Skin epidermis (tissue), 12 donors: ENCODE results near the gene PRODH.
"Not testable (repeated sequence)": the region's sequence is repeated elsewhere in the genome, so short reads cannot be mapped to it uniquely, and the experiment has no call there.

Experiments used
- H3K27ac ChIP-seq, 21 experiments: fragments of 200-600 bp; sonication (generic) in 11 of 21; one replicate each; pipeline ENCODE4 v1.5.0; 2020; ENCODE audit warnings: mild to moderate bottlenecking in 3 of 21, inconsistent platforms in 2 of 21, moderate library complexity in 2 of 21
- H3K4me3 ChIP-seq, 7 experiments: fragments of 200-600 bp; sonication (generic) in 2 of 7; one replicate each; pipeline ENCODE4 v1.5.0; 2020; ENCODE audit warnings: inconsistent platforms in 2 of 7, mild to moderate bottlenecking in 2 of 7, moderate library complexity in 1 of 7

The PRODH gene

DNA sequence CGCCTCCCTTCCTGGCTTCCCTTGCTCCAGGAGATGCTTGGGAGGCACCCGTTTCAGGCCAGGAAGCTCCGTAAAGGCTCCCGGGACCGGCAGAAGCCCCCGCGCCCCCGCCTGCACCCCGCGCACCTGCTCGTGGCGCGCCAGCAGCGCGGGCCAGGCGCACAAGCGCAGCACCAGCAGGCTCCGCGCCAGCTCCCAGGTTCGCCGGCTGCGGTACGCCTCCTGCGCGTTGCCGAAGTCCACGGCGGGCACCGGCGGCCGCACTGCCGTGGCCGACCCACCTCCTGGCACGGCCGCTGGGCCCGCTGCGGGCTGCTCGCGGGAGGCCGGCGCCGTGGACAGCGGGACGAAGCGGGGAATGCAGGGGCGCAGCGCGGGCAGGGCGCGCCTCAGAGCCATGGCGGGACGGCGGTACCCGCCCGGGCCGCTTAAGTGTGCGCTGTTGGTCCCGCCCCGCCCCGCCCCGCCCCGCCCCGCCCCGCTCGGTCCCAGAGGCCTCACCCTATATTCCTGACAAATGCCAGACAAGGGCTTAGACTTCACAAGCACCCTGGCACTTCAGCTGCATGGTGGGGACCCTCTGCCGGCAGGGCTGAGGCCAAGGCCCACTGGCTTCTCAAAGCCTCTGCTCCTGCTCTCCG is at the start of gene PRODH:
Gene PRODH (minus strand): TSS at position 405 of the 641 bp plus-strand sequence. CDS start 6 bp downstream, at position 399.
- Histone ChIP-seq H3K27ac (no peak within 1 kb of the TSS), H3K4me3 (no peak within 1 kb of the TSS)

DNA sequence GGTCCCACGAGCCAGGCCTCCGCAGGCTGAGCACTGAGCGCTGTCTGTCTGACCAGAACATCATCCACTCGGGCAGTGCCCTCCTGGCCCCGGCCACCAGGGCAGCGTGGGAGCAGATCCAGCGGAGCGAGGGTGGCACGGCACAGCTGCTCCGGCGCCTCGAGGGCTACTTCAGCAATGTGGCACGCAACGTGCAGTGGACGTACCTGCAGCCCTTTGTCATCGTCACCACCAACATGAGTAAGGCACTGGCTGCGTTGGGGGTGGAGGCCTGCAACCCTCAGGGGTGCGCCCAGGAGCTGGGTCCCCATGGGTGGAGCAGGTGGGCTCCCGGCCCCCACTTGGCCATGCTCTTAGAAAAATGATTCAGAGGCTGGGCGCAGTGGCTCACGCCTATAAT is 49.7 kb upstream of the PRODH start:
- no peak overlapping the region for H3K4me3 ChIP-seq
- no peak overlapping the region for H3K27ac ChIP-seq

DNA sequence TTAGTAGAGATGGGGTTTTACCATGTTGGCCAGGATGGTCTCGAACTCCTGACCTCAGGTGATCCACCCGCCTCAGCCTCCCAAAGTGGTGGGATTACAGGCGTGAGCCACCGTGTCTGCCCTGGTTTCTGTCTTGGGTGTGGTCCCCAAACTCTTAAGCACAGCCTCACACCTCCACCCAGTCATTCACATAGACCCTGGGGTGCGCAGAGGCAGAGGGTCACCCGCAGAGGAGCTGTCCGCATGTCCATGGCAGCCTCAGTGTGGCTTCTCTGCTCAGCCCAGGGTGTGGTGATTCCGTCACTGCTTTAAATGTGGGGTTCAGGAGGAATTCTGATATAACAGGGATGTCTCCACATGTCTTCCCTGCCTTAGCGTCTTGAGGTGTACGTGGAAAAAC is 48.5 kb upstream of the PRODH start:
- H3K27ac ChIP-seq, result no peak overlapping the region
- H3K4me3 ChIP-seq, result no peak overlapping the region

- H3K4me3 ChIP-seq, result no peak overlapping the region
These were observed 47.1 kb upstream of the PRODH start for GRCh38 chr22:18983120-18983651.

GRCh38 chr22:18980829-18981228 is 44.7 kb upstream of the PRODH start:
- Histone ChIP-seq H3K4me3 (no peak overlapping the region), H3K27ac (no peak overlapping the region)

More at GRCh38 chr22:18983120-18983651, 47.1 kb upstream of the PRODH start:
- H3K27ac ChIP-seq, result no peak overlapping the region

GRCh38 chr22:18979957-18980356 is 43.9 kb upstream of the PRODH start:
- H3K27ac ChIP-seq, result no peak overlapping the region
- H3K4me3 ChIP-seq, result no peak overlapping the region

DNA sequence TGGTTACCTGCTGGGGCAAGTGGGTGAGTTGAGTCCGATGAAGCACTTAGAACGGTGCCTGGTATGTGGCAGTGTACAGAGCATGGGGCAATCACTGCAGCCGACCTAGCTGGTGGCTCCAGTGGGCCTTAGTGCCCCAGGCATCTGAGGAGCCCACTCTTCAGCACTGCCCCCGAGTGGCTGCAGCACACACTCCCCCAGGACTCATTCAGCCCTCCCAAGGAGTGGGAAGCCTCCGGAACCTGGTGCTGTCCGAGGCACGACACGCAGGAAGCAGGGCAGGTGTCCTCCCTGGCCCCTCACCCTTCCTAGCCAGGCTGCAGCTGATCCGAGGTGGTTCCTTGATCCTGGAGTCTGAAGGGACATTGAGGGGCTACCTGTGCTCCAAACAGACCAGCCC is 42.4 kb upstream of the PRODH start:
- H3K4me3 ChIP-seq, result no peak overlapping the region
- no peak overlapping the region for H3K27ac ChIP-seq

DNA sequence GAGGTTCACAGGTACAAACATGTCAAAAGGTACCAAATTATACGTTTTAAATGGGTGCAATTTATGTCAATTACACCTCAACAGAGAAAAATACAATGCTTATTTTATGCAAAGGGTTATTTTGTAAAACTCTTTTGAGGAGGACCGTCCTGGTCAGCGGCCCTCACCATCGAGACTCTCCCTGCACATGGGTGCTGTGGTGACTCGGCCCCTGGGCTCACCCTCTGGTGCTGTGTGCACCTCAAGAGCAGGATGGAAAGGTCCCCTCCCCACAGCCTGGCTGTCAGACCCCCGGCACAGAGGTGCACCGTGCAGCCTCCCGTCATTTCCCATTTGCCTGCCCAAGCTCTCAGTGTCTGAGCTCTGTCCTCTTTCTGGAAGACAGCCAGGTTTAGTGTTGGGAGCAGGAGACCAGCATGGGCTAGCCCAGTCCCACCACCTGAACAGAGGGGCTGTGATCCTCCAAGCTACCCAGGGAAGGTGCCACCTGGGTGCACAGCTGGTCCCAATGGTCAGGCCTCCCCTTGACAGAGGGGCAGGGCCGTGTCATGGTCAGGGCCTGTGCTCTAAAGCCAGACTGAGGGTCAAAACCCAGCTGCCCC is 41.8 kb upstream of the PRODH start:
- H3K27ac ChIP-seq, result no peak overlapping the region

GRCh38 chr22:18976197-18976751 is 40.2 kb upstream of the PRODH start:
- H3K4me3 ChIP-seq, result no peak overlapping the region
- H3K27ac ChIP-seq, result no peak overlapping the region

More for the DNA sequence above, 41.8 kb upstream of the PRODH start:
- no peak overlapping the region for H3K4me3 ChIP-seq

DNA sequence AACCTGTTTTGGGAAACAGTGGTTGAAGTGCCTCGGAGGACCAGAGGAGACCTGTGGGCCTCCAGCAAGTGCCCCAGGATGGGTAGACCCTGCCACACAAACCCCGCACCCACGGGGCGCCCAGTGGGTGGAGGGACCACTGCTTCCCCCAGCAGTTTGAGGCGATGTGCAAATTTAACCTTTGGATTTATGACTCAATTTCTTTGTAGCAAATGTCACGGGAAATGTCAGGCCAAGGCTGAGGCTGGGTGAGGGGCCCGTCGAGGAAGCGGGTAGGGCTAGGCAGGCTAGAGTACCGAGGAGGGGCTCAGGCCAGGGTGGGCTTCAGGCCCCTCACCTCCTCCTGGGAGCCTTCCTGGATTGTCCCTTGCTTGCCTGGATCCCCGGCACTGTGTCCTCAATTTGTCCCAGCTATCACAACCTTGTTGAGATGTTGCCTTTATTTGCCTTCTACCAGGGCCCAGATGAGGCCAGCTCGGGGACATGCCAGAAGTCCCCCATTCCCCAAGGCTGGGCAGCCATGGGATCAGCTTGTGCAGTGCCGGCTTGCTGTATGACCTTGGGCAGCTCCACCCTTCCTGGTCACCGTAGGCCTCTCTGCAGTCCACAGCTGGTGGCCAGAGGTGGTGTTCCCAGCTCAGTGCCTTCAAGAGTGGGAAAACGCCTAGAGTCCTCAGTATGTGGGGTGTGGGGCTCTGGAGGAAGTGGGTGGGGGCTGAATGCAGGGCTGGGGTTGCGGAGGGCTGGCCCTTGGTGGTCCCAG is 39.5 kb upstream of the PRODH start:
- no peak overlapping the region for H3K27ac ChIP-seq
- H3K4me3 ChIP-seq, result no peak overlapping the region

DNA sequence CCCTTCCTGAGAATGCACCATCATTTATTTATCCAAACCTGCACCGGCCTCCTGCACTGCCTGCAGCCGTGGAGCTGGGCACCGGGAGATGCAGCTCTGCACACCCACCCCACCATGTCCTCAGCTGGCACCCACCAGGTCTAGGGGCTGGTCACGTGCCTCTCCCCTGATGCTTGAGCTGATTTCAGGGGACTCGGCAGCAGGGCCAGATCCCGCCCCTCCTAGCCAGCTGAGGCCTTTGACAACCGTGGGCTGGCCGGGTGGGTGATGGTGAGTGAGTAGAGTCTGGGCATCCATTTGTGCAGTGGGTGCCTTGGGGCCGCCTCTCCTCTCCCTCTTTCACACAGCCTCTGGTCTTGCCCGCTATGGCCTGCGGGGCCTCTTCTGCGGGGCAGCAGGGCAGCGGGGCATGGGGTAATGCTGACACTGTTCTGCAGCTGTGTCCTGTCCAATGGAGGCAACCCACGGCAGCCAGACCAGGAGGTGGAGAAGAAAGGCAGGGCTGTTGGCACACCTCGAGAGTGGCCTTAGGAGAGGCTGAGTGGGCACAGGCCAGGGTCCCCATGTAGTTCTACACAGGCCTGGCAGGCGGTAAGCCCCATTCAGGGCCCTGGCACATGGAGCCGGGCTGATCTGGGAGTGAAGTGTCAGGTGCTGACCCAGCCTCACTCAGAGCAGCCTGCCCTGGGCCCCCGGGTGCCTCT is 38.5 kb upstream of the PRODH start:
- no peak overlapping the region for H3K4me3 ChIP-seq

DNA sequence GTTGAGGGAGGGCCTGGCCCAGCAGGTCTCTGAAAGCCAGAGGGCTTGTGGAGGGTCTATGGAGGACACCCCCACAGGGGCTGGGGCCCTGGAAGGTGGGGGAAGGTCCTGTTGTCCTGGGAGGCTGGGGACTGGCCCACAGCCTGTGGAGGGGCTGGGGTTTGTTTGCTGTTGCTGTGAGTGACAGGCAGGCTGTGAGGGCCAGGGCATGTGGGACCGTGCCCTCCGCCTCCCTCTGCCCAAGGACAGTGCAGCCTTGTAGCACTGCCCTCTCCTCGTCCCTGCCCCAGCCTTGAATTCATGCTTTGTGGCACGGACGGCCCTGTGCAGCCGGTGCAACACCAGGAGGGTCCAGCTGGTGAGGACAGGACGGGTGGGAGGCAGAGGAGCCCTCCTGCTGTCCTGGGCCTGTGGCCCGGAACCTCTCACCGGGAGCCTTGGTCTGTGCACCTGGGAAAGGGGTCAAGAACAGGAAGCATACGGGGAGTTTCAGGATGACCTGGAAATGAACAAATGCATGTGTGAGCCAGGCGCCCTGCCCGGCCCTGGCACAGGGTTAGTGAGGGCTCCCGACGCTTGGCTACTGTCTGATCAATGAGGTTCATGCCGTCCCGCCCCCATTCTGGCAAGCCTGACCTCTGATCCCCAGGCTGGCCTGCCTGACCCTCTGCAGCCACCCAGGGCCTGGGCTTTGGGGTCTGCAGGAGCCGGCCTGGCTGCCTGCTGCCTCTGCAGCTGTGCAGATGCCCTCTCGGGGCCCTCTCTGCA is 37.4 kb upstream of the PRODH start:
- Histone ChIP-seq H3K4me3 (no peak overlapping the region), H3K27ac (no peak overlapping the region)

More for the DNA sequence above, 38.5 kb upstream of the PRODH start:
- no peak overlapping the region for H3K27ac ChIP-seq

DNA sequence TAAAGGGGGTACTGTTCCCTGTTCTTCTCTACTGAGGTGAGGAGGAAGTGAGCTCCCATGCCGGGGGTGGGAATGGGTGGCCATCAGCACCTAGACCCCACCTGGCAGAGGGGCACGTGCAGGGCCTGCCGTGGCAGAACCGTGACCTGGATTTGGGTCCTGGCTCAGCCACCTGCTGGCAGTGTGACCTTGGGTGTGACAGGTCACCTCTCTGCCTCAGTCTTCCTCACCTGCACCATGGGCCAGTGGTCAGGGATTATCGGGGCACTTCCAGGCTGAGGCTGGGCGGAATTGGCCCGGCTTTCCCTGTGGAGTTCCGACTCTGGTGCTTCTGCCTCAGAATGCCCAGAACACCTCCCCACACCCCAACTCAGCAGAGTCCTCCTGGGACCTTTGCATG is 36.5 kb upstream of the PRODH start:
- H3K4me3 ChIP-seq, result not testable (repeated sequence)

GRCh38 chr22:18972029-18972428 is 35.9 kb upstream of the PRODH start:
- H3K4me3 ChIP-seq, result not testable (repeated sequence)

More for the DNA sequence above, 36.5 kb upstream of the PRODH start:
- H3K27ac ChIP-seq, result not testable (repeated sequence)

DNA sequence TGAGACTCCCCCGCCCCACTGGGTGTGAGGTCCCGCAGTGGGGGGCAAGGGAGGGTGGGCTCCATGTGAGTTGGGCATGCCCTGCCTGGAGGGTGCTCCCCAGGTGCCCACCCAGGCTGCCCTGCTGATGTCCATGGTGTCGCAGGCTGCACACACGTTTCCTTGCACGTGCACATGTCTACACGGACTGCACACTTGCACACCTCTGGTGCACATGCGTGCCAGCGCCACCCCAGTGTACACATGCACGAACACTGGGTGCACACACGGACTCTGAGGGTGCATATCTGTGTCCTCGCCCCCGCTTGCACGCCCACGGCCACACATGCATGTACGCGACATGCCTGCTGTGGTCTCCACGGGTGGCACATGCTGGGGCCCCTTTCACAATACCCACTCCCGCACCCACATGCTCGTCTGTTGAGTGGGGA is 35.2 kb upstream of the PRODH start:
- peak overlapping the region in 3 of 7 experiments; percentile 49 to 65 (median 56) for H3K4me3 ChIP-seq
- no peak overlapping the region for H3K27ac ChIP-seq

More at GRCh38 chr22:18972029-18972428, 35.9 kb upstream of the PRODH start:
- H3K27ac ChIP-seq, result not testable (repeated sequence)

GRCh38 chr22:18970948-18971315 is 34.8 kb upstream of the PRODH start:
- peak overlapping the region in 1 of 21 experiments; percentile 38 for H3K27ac ChIP-seq
- H3K4me3 ChIP-seq, result peak overlapping the region; percentile 45 to 65 (median 54)

- Histone ChIP-seq H3K4me3 (peak overlapping the region; percentile 45 to 65 (median 54)), H3K27ac (peak overlapping the region in 1 of 21 experiments; percentile 38)
These were observed 34.3 kb upstream of the PRODH start for GRCh38 chr22:18970176-18970947.
